ENCODE data around the gene VSTM5. TPM values are rescaled to one million over a fixed set of nuclear protein-coding genes. Genes with fewer than 3 reads are reported as not detected.
A peak's percentile ranks its signal among the peaks of the same experiment; 100 is the strongest.

Gene VSTM5
- total RNA-seq, 1 experiment from 2014 or later = not detected

DNA sequence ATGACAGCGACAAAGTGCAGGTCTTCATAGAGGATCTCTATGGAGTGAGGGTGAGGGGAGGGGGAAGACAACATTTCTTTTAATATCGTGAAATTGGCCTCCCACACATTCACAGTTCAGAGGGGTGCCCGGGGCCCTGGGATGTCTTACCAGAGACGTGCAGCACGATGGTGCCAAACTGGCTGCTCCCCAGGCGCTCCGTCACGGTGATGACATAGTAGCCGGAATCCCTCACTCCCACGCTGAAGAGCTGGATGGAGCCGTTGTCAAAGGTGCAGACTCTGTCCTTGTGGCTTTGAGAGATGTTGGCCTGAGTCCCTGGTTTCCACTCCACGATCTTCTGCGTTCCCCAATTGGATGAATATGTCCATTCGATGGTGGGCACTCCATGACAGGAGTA, 29.6 kb downstream of the VSTM5 start:
- no peak overlapping the region for H2BK20ac ChIP-seq (ENCODE audit: low read depth, low read length, poor library complexity, severe bottlenecking)
- no peak overlapping the region for H3K56ac ChIP-seq (ENCODE audit: insufficient read length, low read depth, low read length)
- no peak overlapping the region for H2BK15ac ChIP-seq (ENCODE audit: low read depth, low read length)
- H2BK5ac ChIP-seq (ENCODE audit: insufficient read length, low read length) = no peak overlapping the region
- H2AK5ac ChIP-seq (ENCODE audit: insufficient read length, low read length) = no peak overlapping the region
- H3K4me3 Mint-ChIP-seq = no peak overlapping the region
- no peak overlapping the region for H3K14ac ChIP-seq (ENCODE audit: insufficient read depth, low read length)
- no peaks in the 10 kb centered on the region for H3K79me2 ChIP-seq (ENCODE audit: insufficient read depth, low read length)
- no peaks in the 10 kb centered on the region for H3K79me1 ChIP-seq (ENCODE audit: insufficient read depth, low read depth, low read length, poor library complexity, severe bottlenecking)
- WGBS (ENCODE audit: extremely low coverage, insufficient read length, low lambda C conversion rate) = no CpG with 5 or more reads among the region's 14 CpGs
- H3K27ac ChIP-seq (ENCODE audit: insufficient read length, low read depth, low read length) = no peak overlapping the region
- peak overlapping the region in 1 of 3 experiments; percentile 37; a peak in 2 of 7 replicates for H3K27ac Mint-ChIP-seq
- no peaks in the 10 kb centered on the region; the same call in 1 of the 2 replicates for H3K27me3 Mint-ChIP-seq (ENCODE audit: low read depth)
- H3K4me1 ChIP-seq (ENCODE audit: insufficient read depth, low read length) = no peaks in the 10 kb centered on the region; the same call in 1 of the 2 replicates
- no peak overlapping the region for H4K8ac ChIP-seq (replicated peaks; ENCODE audit: insufficient read length, low read depth, low read length)
- no peak overlapping the region for H4K91ac ChIP-seq (ENCODE audit: insufficient read length, low read depth, low read length)
- no peak overlapping the region for H3K9ac ChIP-seq (ENCODE audit: extremely low read depth, insufficient read length, low read length)
- DNase-seq = no peak
- TF ChIP-seq, protein P1, sequence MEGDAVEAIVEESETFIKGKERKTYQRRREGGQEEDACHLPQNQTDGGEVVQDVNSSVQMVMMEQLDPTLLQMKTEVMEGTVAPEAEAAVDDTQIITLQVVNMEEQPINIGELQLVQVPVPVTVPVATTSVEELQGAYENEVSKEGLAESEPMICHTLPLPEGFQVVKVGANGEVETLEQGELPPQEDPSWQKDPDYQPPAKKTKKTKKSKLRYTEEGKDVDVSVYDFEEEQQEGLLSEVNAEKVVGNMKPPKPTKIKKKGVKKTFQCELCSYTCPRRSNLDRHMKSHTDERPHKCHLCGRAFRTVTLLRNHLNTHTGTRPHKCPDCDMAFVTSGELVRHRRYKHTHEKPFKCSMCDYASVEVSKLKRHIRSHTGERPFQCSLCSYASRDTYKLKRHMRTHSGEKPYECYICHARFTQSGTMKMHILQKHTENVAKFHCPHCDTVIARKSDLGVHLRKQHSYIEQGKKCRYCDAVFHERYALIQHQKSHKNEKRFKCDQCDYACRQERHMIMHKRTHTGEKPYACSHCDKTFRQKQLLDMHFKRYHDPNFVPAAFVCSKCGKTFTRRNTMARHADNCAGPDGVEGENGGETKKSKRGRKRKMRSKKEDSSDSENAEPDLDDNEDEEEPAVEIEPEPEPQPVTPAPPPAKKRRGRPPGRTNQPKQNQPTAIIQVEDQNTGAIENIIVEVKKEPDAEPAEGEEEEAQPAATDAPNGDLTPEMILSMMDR (conservative IDR thresholded peaks at IDR 0.05) = no peak
- no peaks in the 10 kb centered on the region for H4K20me1 ChIP-seq (ENCODE audit: control insufficient read depth, insufficient read depth, insufficient read length)
- no peaks in the 10 kb centered on the region for H3K23me2 ChIP-seq (ENCODE audit: insufficient read length, low read depth, low read length, poor library complexity, severe bottlenecking)
- no peak overlapping the region for H2AFZ ChIP-seq (ENCODE audit: low read length)
- H3K9me3 Mint-ChIP-seq = no peaks in the 10 kb centered on the region
- no peak overlapping the region for H2BK120ac ChIP-seq (ENCODE audit: low read depth, low read length, poor library complexity, severe bottlenecking)
- H3K9me3 ChIP-seq (ENCODE audit: control insufficient read depth, low read depth, low read length) = no peaks in the 10 kb centered on the region
- H2BK12ac ChIP-seq (ENCODE audit: insufficient read length, low read depth, low read length) = no peak overlapping the region
- H3K27me3 ChIP-seq (ENCODE audit: insufficient read depth, low read length) = no peaks in the 10 kb centered on the region
- peaks cover 31 to 37% of the 10 kb centered on the region in 2 experiments for H3K4me1 Mint-ChIP-seq
- H3K23ac ChIP-seq (ENCODE audit: insufficient read length, low read depth, low read length) = no peak overlapping the region
- no peak overlapping the region for H3K18ac ChIP-seq (ENCODE audit: insufficient read length, low read depth, low read length)
- no peak overlapping the region for H3K4me2 ChIP-seq (ENCODE audit: insufficient read depth, insufficient read length, low read length)
- no peak overlapping the region for H3K4ac ChIP-seq (ENCODE audit: low read depth, low read length)
- H4K5ac ChIP-seq (ENCODE audit: insufficient read length, low read depth, low read length) = no peak overlapping the region
- H3K36me3 Mint-ChIP-seq (ENCODE audit: insufficient read depth in 1 of 3, low read depth in 3 of 3) = peaks cover 2 to 3% (median 3%) of the 10 kb centered on the region in 3 experiments; a peak in 4 of 7 replicates
- H3T11ph ChIP-seq (ENCODE audit: low read length) = no peak overlapping the region
